Common myeloid progenitor, CD34-positive (primary cell): ENCODE data around the gene RBPJL. TPM values are rescaled to one million over a fixed set of nuclear protein-coding genes. Genes with fewer than 3 reads are reported as not detected.

Experiments
- CTCF ChIA-PET: fragments of 350-600 bp; sonication (Branson Sonifier 250); formaldehyde crosslinking; loops from one replicate; lab custom pipeline; 2021; ENCODE audit warnings: antibody characterized with exemption; lab: Charles Lee
- POLR2A ChIA-PET: fragments of 350-600 bp; sonication (Branson Sonifier 250); formaldehyde crosslinking; loops from one replicate; lab custom pipeline; 2021; ENCODE audit warnings: antibody characterized with exemption; lab: Charles Lee
- DNase-seq, 3 donors: peaks; one replicate each; pipeline versions ENCODE4 v3.0.0 to v3.0.0-alpha.2; 2013
- H3K27ac ChIP-seq, 2 experiments: 1 replicate in 1 of 2; 2 replicates in 1 of 2; pipeline ENCODE4 v1.7.0; 2013; ENCODE audit warnings: inconsistent platforms in 2 of 2, low read length in 2 of 2, mild to moderate bottlenecking in 2 of 2, low read depth in 1 of 2, moderate library complexity in 1 of 2; ENCODE audit not compliant: severe bottlenecking in 2 of 2, insufficient read depth in 1 of 2, poor library complexity in 1 of 2
- H3K27me3 ChIP-seq, 5 experiments: replicated peaks in 2 of 5; 1 replicate in 3 of 5; 2 replicates in 2 of 5; pipeline versions ENCODE4 v1.6.1 to v1.7.0; 2013; ENCODE audit warnings: low read length in 4 of 5, mild to moderate bottlenecking in 2 of 5, moderate library complexity in 2 of 5, inconsistent platforms in 1 of 5; ENCODE audit not compliant: insufficient read depth in 5 of 5, control insufficient read depth in 4 of 5
- H3K36me3 ChIP-seq, 4 experiments: 1 replicate in 2 of 4; 2 replicates in 2 of 4; pipeline versions ENCODE4 v1.6.1 to v1.7.0; 2013; ENCODE audit warnings: low read length in 3 of 4, control low read depth in 1 of 4, mild to moderate bottlenecking in 1 of 4; ENCODE audit not compliant: control insufficient read depth in 4 of 4, insufficient read depth in 4 of 4
- H3K4me1 ChIP-seq, 4 experiments: 1 replicate in 3 of 4; 2 replicates in 1 of 4; pipeline versions ENCODE4 v1.6.1 to v1.7.1; 2013; ENCODE audit warnings: low read length in 3 of 4, mild to moderate bottlenecking in 3 of 4, control low read depth in 1 of 4, inconsistent platforms in 1 of 4, moderate library complexity in 1 of 4; ENCODE audit not compliant: control insufficient read depth in 4 of 4, insufficient read depth in 4 of 4; ENCODE audit errors: control extremely low read depth in 1 of 4
- H3K4me3 ChIP-seq, 7 experiments: 1 replicate in 4 of 7; 2 replicates in 3 of 7; pipeline versions ENCODE4 v1.5.1 to v1.7.0; 2013; ENCODE audit warnings: mild to moderate bottlenecking in 7 of 7, low read length in 6 of 7, moderate library complexity in 6 of 7, inconsistent platforms in 2 of 7, low read depth in 2 of 7, control low read depth in 1 of 7; ENCODE audit not compliant: insufficient read depth in 4 of 7, control insufficient read depth in 1 of 7; ENCODE audit errors: extremely low read depth in 1 of 7
- H3K9me3 ChIP-seq, 5 experiments: 1 replicate in 4 of 5; 2 replicates in 1 of 5; pipeline versions ENCODE4 v1.6.1 to v1.7.1; 2013; ENCODE audit warnings: low read length in 4 of 5, mild to moderate bottlenecking in 2 of 5, inconsistent platforms in 1 of 5, low read depth in 1 of 5, moderate library complexity in 1 of 5; ENCODE audit not compliant: control insufficient read depth in 4 of 5, insufficient read depth in 2 of 5; ENCODE audit errors: control extremely low read depth in 1 of 5
- WGBS: methylation state at CpG from one replicate; pipeline ENCODE4 v1.1.5; 2013; ENCODE audit not compliant: insufficient coverage; 5-methylcytosine and 5-hydroxymethylcytosine counted together
- polyA plus RNA-seq: library from polyadenylated mRNA; unstranded; fragments of 120-200 nt; gene quantifications from one replicate; pipeline ENCODE4 v1.2.1, GENCODE V29; 2013

Gene RBPJL, protein sequence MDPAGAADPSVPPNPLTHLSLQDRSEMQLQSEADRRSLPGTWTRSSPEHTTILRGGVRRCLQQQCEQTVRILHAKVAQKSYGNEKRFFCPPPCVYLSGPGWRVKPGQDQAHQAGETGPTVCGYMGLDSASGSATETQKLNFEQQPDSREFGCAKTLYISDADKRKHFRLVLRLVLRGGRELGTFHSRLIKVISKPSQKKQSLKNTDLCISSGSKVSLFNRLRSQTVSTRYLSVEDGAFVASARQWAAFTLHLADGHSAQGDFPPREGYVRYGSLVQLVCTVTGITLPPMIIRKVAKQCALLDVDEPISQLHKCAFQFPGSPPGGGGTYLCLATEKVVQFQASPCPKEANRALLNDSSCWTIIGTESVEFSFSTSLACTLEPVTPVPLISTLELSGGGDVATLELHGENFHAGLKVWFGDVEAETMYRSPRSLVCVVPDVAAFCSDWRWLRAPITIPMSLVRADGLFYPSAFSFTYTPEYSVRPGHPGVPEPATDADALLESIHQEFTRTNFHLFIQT
- not detected for polyA plus RNA-seq

GRCh38 chr20:45306431-45306982 lies at the start of gene RBPJL:
RBPJL (plus strand) TSS chr20:45306840; CDS start chr20:45306923, 83 bp downstream.
- peaks cover 0 to 44% (median 16%) of the 10 kb centered on the region in 5 experiments for H3K27me3 ChIP-seq
- H3K4me1 ChIP-seq = peaks cover 0 to 14% (median 3%) of the 10 kb centered on the region in 4 experiments
- WGBS = 27% methylated on average over 31 of the region's 41 CpGs
- POLR2A ChIA-PET = no interaction called here
- no peak within 1 kb of the TSS for H3K27ac ChIP-seq
- peak; percentile 23 to 51 (median 51) for DNase-seq
- H3K9me3 ChIP-seq = no peaks in the 10 kb centered on the region
- peak within 1 kb of the TSS in 2 of 7 experiments; percentile 19 to 23 for H3K4me3 ChIP-seq
- CTCF ChIA-PET = interaction anchor here (0.9 to 2.6 kb wide), 3 partner anchors 9 to 14 kb away, joined by 3 to 12 read pairs (median 6); no protein-coding TSS in a partner anchor
- H3K36me3 ChIP-seq = no peaks in the 10 kb centered on the region

DNA sequence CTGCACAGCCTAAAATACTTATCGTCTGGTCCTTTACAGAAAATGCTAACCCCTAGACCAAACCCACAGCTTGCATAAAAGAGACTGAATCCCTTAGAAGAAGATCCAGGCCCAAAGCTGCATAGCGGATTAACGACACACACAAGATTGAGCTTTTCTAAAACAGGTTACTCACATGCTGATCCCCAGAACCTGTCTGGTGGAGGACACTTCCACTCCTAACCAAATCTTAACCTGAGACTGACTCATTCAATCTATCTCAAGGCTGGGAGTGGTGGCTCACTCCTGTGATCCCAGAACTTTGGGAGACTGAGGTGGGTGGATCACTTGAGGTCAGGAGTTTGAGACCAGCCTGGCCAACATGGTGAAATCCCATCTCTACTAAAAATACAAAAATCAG lies 49.5 kb upstream of the RBPJL start:
- POLR2A ChIA-PET = no interaction called here
- CTCF ChIA-PET = no interaction called here
- no peak overlapping the region for H3K27ac ChIP-seq
- no peaks in the 10 kb centered on the region for H3K36me3 ChIP-seq
- no peaks in the 10 kb centered on the region for H3K9me3 ChIP-seq
- 100% methylated on average over 3 of the region's 3 CpGs for WGBS
- H3K4me3 ChIP-seq = no peak overlapping the region
- H3K4me1 ChIP-seq = peaks cover 0 to 1% (median 0%) of the 10 kb centered on the region in 4 experiments
- DNase-seq = no peak
- H3K27me3 ChIP-seq = peaks cover 0 to 18% (median 0%) of the 10 kb centered on the region in 5 experiments

- no peak for DNase-seq
- peaks cover 0 to 16% (median 0%) of the 10 kb centered on the region in 5 experiments for H3K27me3 ChIP-seq
- no peaks in the 10 kb centered on the region for H3K4me1 ChIP-seq
- no peaks in the 10 kb centered on the region for H3K9me3 ChIP-seq
- ChIA-PET POLR2A (no interaction called here), CTCF (no interaction called here)
- whole genome bisulfite sequencing = 100% methylated on average over 5 of the region's 7 CpGs
- H3K27ac ChIP-seq = no peak overlapping the region
- no peaks in the 10 kb centered on the region for H3K36me3 ChIP-seq
- no peak overlapping the region for H3K4me3 ChIP-seq
Measured at GRCh38 chr20:45257711-45258110, 48.9 kb upstream of the RBPJL start.

DNA sequence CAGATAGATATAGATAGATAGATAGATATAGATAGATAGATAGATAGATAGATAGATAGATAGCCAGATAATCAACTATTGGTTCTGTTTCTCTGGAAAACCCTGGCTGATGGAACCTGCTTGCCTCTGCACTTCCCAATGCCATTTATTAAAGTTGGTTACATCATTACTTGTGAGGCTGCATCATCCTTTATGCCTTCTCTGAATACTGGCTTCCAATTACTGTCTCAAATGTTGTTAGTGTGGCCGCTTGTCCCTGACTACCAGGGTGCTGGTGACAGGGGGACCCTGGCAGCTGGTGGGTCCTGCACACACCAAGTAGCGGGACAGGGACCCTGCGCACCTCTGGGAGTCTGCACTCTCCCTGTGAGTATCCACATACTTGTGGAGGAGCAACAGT lies 48.4 kb upstream of the RBPJL start:
- ChIA-PET CTCF (no interaction called here), POLR2A (no interaction called here)
- no peak overlapping the region for H3K4me3 ChIP-seq
- WGBS = 97% methylated on average over 3 of the region's 3 CpGs
- no peak overlapping the region for H3K27ac ChIP-seq
- H3K4me1 ChIP-seq = no peaks in the 10 kb centered on the region
- H3K9me3 ChIP-seq = no peaks in the 10 kb centered on the region
- H3K36me3 ChIP-seq = no peaks in the 10 kb centered on the region
- DNase-seq = no peak
- peaks cover 0 to 13% (median 0%) of the 10 kb centered on the region in 5 experiments for H3K27me3 ChIP-seq

- Histone ChIP-seq H3K27me3 (peaks cover 0 to 13% (median 0%) of the 10 kb centered on the region in 5 experiments), H3K4me1 (no peaks in the 10 kb centered on the region), H3K9me3 (no peaks in the 10 kb centered on the region), H3K4me3 (no peak overlapping the region), H3K27ac (no peak overlapping the region), H3K36me3 (no peaks in the 10 kb centered on the region)
- ChIA-PET POLR2A (no interaction called here), CTCF (no interaction called here)
- no peak for DNase-seq
- WGBS = 78% methylated on average over 1 of the region's 2 CpGs
Measured at GRCh38 chr20:45258664-45259063, 48.0 kb upstream of the RBPJL start.

DNA sequence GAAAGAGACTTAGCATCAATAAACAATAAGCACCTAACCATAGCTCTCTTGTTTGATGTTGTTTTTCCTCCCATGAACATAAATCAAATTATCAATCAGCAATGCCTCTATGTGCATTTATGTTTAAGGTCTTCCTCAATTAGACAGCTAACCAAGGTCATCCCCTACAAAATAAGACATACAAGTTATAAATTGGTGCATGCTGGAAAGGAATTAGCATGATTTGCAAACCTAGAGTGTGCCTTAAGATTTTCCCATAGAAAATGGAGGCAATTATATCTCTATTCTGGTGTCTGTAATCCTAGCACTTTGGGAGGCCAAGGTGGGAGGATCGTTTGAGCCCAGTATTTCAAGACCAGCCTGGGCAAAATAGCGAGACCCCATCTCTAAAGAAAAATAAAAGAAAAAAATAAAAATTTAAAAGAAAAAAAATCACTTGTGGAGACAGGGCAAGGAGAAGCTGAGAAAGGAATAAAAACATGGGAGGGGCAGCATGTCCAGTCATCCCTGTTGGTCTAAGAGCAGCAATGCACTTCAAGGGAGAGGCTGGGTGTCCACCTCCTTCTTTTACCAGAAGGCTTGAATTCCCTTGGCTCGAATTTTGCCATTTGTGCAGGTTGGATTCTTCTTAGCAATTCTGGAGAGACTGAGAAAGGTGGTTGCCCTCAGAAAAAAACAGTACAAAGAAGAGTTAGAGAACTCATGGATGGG lies 42.9 kb upstream of the RBPJL start:
- no peaks in the 10 kb centered on the region for H3K9me3 ChIP-seq
- ChIA-PET CTCF (no interaction called here), POLR2A (no interaction called here)
- no peak overlapping the region for H3K27ac ChIP-seq
- peaks cover 0 to 7% (median 0%) of the 10 kb centered on the region in 5 experiments for H3K27me3 ChIP-seq
- no peaks in the 10 kb centered on the region for H3K36me3 ChIP-seq
- no peak overlapping the region for H3K4me3 ChIP-seq
- H3K4me1 ChIP-seq = no peaks in the 10 kb centered on the region
- WGBS = 88% methylated on average over 1 of the region's 3 CpGs
- DNase-seq = no peak
